Measurements from ENCODE around the gene ZNF177. TPM values are rescaled to one million over a fixed set of nuclear protein-coding genes. Genes with fewer than 3 reads are reported as not detected.
A peak's percentile ranks its signal among the peaks of the same experiment; 100 is the strongest.
"Not testable (repeated sequence)": the region's sequence is repeated elsewhere in the genome, so short reads cannot be mapped to it uniquely, and the experiment has no call there.

ZNF177 gene
- total RNA-seq (under 1 TPM; 0.51 to 0.67 TPM), polyA plus RNA-seq (under 1 TPM; 0.32 to 0.40 TPM)

GRCh38 chr19:9362905-9363304 is at the start of gene ZNF177:
Gene ZNF177 (plus strand): TSS chr19:9363013. CDS start chr19:9378312, 15,299 bp downstream.
- Histone ChIP-seq H3K27ac (ENCODE audit: low read depth in 1 of 2, low read length in 2 of 2) (no peak within 1 kb of the TSS), H3K4me1 (ENCODE audit: control insufficient read depth in 4 of 4, insufficient read depth in 4 of 4, low read length in 3 of 4) (no peaks in the 10 kb centered on the region), H3K9me3 (ENCODE audit: control insufficient read depth in 4 of 4, low read length in 3 of 4) (peaks cover 41 to 54% (median 51%) of the 10 kb centered on the region in 4 donors), H3K36me3 (ENCODE audit: control insufficient read depth in 4 of 4, insufficient read depth in 3 of 4, low read depth in 1 of 4, low read length in 3 of 4) (peaks cover 0 to 9% (median 4%) of the 10 kb centered on the region in 4 donors), H3K4me3 (ENCODE audit: low read depth in 1 of 3, low read length in 3 of 3) (peak within 1 kb of the TSS in 2 of 3 donors; percentile 58 to 64), H3K9ac (ENCODE audit: low read depth in 1 of 2, low read length in 2 of 2) (no peak within 1 kb of the TSS), H3K27me3 (ENCODE audit: control insufficient read depth in 4 of 4, insufficient read depth in 4 of 4, low read length in 3 of 4) (no peaks in the 10 kb centered on the region)
- peak; percentile 35 for DNase-seq (ENCODE audit: low spot score)
- WGBS, result 9% methylated on average over 28 of the region's 28 CpGs
- TF ChIP-seq YY1 (IDR thresholded peaks at IDR 0.05) (no peak), HNF4A (conservative IDR thresholded peaks at IDR 0.05) (no peak), HNF4G (IDR thresholded peaks at IDR 0.05) (no peak), MAX (IDR thresholded peaks at IDR 0.05) (no peak)

GRCh38 chr19:9313756-9314155 is 49.1 kb upstream of the ZNF177 start:
- Histone ChIP-seq H3K4me3 (ENCODE audit: low read depth in 1 of 3, low read length in 3 of 3) (no peak overlapping the region), H3K36me3 (ENCODE audit: control insufficient read depth in 4 of 4, insufficient read depth in 3 of 4, low read depth in 1 of 4, low read length in 3 of 4) (no peaks in the 10 kb centered on the region), H3K4me1 (ENCODE audit: control insufficient read depth in 4 of 4, insufficient read depth in 4 of 4, low read length in 3 of 4) (peaks cover 0 to 2% (median under 1%) of the 10 kb centered on the region in 4 donors), H3K9ac (ENCODE audit: low read depth in 1 of 2, low read length in 2 of 2) (no peak overlapping the region), H3K27me3 (ENCODE audit: control insufficient read depth in 4 of 4, insufficient read depth in 4 of 4, low read length in 3 of 4) (no peaks in the 10 kb centered on the region), H3K27ac (ENCODE audit: low read depth in 1 of 2, low read length in 2 of 2) (no peak overlapping the region), H3K9me3 (ENCODE audit: control insufficient read depth in 4 of 4, low read length in 3 of 4) (peaks cover 7 to 35% (median 10%) of the 10 kb centered on the region in 4 donors)
- TF ChIP-seq EGR1 (IDR thresholded peaks at IDR 0.05; ENCODE audit: low read depth in 2 of 2) (no peak), FOXA2 (IDR thresholded peaks at IDR 0.05) (no peak), SP1 (IDR thresholded peaks at IDR 0.05) (no peak), CTCF (IDR thresholded peaks at IDR 0.05; ENCODE audit: low read depth, low read length, missing input control) (no peak), FOXA1 (IDR thresholded peaks at IDR 0.05) (no peak), ATF3 (IDR thresholded peaks at IDR 0.05) (no peak), YY1 (IDR thresholded peaks at IDR 0.05) (no peak)
- no peak for DNase-seq (ENCODE audit: low spot score)
- WGBS, result 64% methylated on average over 4 of the region's 4 CpGs

- peaks cover 5 to 14% (median 9%) of the 10 kb centered on the region in 4 donors for H3K9me3 ChIP-seq (ENCODE audit: control insufficient read depth in 4 of 4, low read length in 3 of 4)
- 96% methylated on average over 22 of the region's 23 CpGs for WGBS
- peaks cover 0 to 12% (median 5%) of the 10 kb centered on the region in 4 donors for H3K4me1 ChIP-seq (ENCODE audit: control insufficient read depth in 4 of 4, insufficient read depth in 4 of 4, low read length in 3 of 4)
- no peak overlapping the region for H3K4me3 ChIP-seq (ENCODE audit: low read depth in 1 of 3, low read length in 3 of 3)
- TF ChIP-seq RAD21 (IDR thresholded peaks at IDR 0.05) (no peak), ZBTB33 (IDR thresholded peaks at IDR 0.05) (no peak), GABPA (IDR thresholded peaks at IDR 0.05 in 1 of 2, conservative IDR thresholded peaks at IDR 0.05 in 1 of 2) (no peak), JUND (IDR thresholded peaks at IDR 0.05) (no peak), REST (IDR thresholded peaks at IDR 0.05) (no peak), NR2F2 (IDR thresholded peaks at IDR 0.05) (no peak), SP1 (IDR thresholded peaks at IDR 0.05) (no peak)
- no peaks in the 10 kb centered on the region for H3K36me3 ChIP-seq (ENCODE audit: control insufficient read depth in 4 of 4, insufficient read depth in 3 of 4, low read depth in 1 of 4, low read length in 3 of 4)
- no peak for DNase-seq (ENCODE audit: low spot score)
- no peaks in the 10 kb centered on the region for H3K27me3 ChIP-seq (ENCODE audit: control insufficient read depth in 4 of 4, insufficient read depth in 4 of 4, low read length in 3 of 4)
- no peak overlapping the region for H3K9ac ChIP-seq (ENCODE audit: low read depth in 1 of 2, low read length in 2 of 2)
- no peak overlapping the region for H3K27ac ChIP-seq (ENCODE audit: low read depth in 1 of 2, low read length in 2 of 2)
These were observed 41.5 kb upstream of the ZNF177 start for GRCh38 chr19:9321338-9321737.

GRCh38 chr19:9321756-9322155 is 41.1 kb upstream of the ZNF177 start:
- Histone ChIP-seq H3K9me3 (ENCODE audit: control insufficient read depth in 4 of 4, low read length in 3 of 4) (peaks cover 3 to 14% (median 8%) of the 10 kb centered on the region in 4 donors), H3K4me1 (ENCODE audit: control insufficient read depth in 4 of 4, insufficient read depth in 4 of 4, low read length in 3 of 4) (peaks cover 0 to 12% (median 5%) of the 10 kb centered on the region in 4 donors)
- not testable (repeated sequence) for H3K9ac ChIP-seq (ENCODE audit: low read depth in 1 of 2, low read length in 2 of 2); H3K4me3 ChIP-seq (ENCODE audit: low read depth in 1 of 3, low read length in 3 of 3); DNase-seq (ENCODE audit: low spot score); H3K27me3 ChIP-seq (ENCODE audit: control insufficient read depth in 4 of 4, insufficient read depth in 4 of 4, low read length in 3 of 4); H3K27ac ChIP-seq (ENCODE audit: low read depth in 1 of 2, low read length in 2 of 2); H3K36me3 ChIP-seq (ENCODE audit: control insufficient read depth in 4 of 4, insufficient read depth in 3 of 4, low read depth in 1 of 4, low read length in 3 of 4)
- 98% methylated on average over 11 of the region's 14 CpGs for WGBS

Data from liver (tissue), 9 donors.